ENCODE results near the gene ERFE. TPM values are rescaled to one million over a fixed set of nuclear protein-coding genes. Genes with fewer than 3 reads are reported as not detected.

Gene ERFE
- total and polyA plus RNA-seq, 5 donors, result 0.16 to 0.81 (median 0.52) TPM; not detected in 1

DNA sequence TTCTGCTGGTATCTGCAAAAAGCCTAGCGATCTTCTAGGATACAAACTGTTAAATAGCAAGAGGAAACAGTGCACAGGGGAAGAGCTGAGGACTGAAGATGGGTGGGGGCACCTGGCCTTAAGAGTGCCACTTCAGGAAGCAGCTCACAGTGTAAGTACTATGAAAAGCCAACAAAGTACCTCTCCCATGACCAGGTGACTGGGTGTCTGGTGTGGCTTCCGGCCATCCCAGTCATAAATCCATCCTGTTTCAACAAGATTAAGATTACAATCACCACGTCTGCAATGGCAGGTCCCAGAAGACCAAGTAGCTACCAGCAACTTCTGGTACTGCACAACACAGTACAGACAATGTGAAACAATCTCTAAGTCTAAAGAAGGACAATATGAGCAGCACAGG, 15.9 kb downstream of the ERFE start:
- no peaks in the 10 kb centered on the region for H3K27me3 ChIP-seq (ENCODE audit: control insufficient read depth, insufficient read depth)
- ATAC-seq, result peak in 1 of 2 donors; percentile 9
- intact Hi-C loops (cut with DNase I), result no loop called here
- no peaks in the 10 kb centered on the region for H3K9me3 ChIP-seq (ENCODE audit: control insufficient read depth, low read length)
- no peak overlapping the region for H3K27ac ChIP-seq (ENCODE audit: low read length)
- H3K4me3 ChIP-seq (ENCODE audit: low read length), result no peak overlapping the region
- no peak for DNase-seq
- 88% methylated on average over 3 of the region's 3 CpGs for WGBS
- no peaks in the 10 kb centered on the region for H3K4me1 ChIP-seq (ENCODE audit: control insufficient read depth, insufficient read depth, low read length)

DNA sequence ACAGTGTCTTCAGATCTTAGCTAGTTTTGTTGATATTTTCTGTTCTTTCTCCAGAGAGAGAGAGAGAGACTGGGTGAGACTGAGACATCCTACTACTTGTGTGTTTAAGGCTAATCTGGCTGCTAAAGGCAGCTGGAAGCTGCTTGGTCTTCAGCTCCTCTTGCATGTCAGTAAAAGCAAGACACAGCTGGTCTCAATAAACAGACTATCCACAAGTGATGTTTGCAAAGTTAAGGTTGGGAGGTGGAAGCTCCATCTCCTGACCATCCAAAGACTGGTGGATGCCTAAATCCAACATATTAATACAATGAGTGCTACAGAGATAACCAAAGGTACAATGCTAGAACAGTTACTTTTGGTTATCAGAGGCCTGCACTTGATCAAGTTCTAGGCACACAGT, 17.8 kb downstream of the ERFE start:
- intact Hi-C loops (cut with DNase I), result no loop called here
- Histone ChIP-seq H3K27ac (ENCODE audit: low read length) (no peak overlapping the region), H3K9me3 (ENCODE audit: control insufficient read depth, low read length) (no peaks in the 10 kb centered on the region), H3K4me1 (ENCODE audit: control insufficient read depth, insufficient read depth, low read length) (no peaks in the 10 kb centered on the region), H3K4me3 (ENCODE audit: low read length) (no peak overlapping the region), H3K27me3 (ENCODE audit: control insufficient read depth, insufficient read depth) (no peaks in the 10 kb centered on the region)
- DNase-seq (no peak), ATAC-seq (no peak)

DNA sequence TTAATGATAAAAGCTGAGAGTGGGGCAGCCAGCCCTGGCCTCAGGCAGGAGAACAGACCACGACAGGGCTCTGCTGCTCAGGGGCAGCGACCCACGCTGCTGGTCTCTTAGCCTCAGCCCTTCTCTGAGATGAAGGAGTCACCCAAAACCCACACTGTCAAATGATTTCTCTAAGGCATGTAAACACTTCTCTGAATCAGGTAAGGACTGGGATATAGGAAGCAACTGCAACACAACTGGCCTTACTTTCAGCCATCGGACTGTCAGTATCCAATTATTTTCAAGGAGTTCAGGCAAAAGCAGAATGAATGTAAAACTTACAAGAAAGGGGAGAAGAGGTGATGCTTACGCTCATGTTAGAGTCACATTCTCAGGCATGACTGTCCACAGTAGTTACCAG, 21.8 kb downstream of the ERFE start:
- DNase-seq, result no peak
- Histone ChIP-seq H3K9me3 (ENCODE audit: control insufficient read depth, low read length) (no peaks in the 10 kb centered on the region), H3K27me3 (ENCODE audit: control insufficient read depth, insufficient read depth) (no peaks in the 10 kb centered on the region), H3K4me1 (ENCODE audit: control insufficient read depth, insufficient read depth, low read length) (no peaks in the 10 kb centered on the region), H3K4me3 (ENCODE audit: low read length) (no peak overlapping the region), H3K27ac (ENCODE audit: low read length) (no peak overlapping the region)
- WGBS, result 92% methylated on average over 5 of the region's 5 CpGs
- no peak for ATAC-seq
- intact Hi-C loops (cut with DNase I), result no loop called here

DNA sequence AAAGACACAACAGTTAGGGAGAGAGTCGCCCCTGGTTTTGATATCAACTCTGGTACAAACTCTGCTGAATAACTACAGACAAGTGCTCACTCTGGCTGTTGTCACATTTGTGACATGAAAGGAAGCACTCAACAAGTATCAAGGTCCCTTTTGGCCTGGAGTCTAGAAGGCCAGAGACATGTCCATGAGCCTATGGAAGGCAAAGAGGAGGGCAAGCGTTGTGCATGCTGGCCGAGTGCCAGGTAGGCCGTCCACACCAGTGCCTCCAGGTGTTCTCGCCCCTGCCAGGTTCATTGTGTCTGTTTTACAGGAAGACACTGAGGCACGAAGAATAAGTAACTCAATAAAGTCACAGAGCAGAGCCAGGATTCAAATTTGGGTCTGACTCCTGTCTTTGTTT, 23.6 kb downstream of the ERFE start:
- no peak for DNase-seq
- 75% methylated on average over 6 of the region's 6 CpGs for WGBS
- ATAC-seq, result no peak
- Histone ChIP-seq H3K27me3 (ENCODE audit: control insufficient read depth, insufficient read depth) (no peaks in the 10 kb centered on the region), H3K4me3 (ENCODE audit: low read length) (no peak overlapping the region), H3K27ac (ENCODE audit: low read length) (no peak overlapping the region), H3K4me1 (ENCODE audit: control insufficient read depth, insufficient read depth, low read length) (no peaks in the 10 kb centered on the region), H3K9me3 (ENCODE audit: control insufficient read depth, low read length) (no peaks in the 10 kb centered on the region)
- intact Hi-C loops (cut with DNase I), result no loop called here

DNA sequence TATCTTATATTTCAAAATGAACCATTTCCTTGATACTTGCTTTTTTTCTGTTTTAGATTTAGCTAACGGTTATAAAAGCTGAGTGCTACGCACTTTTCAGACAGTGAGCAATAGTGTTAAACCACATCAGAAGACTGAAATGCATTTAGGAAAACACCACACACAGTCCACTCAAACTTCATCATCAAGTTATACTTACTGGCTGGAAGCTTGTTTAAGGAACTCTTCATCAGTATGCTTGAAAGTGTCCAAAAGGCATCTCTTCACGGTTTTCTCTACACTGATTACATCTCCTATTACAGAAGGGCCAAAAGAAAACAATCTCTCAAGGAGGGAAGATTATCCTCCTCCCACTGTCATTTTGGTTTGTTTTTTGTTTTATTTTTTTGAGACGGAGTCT, 25.1 kb downstream of the ERFE start:
- no peaks in the 10 kb centered on the region for H3K27me3 ChIP-seq (ENCODE audit: control insufficient read depth, insufficient read depth)
- H3K27ac ChIP-seq (ENCODE audit: low read length), result no peak overlapping the region
- DNase-seq (no peak), ATAC-seq (no peak)
- H3K9me3 ChIP-seq (ENCODE audit: control insufficient read depth, low read length), result no peaks in the 10 kb centered on the region
- no peaks in the 10 kb centered on the region for H3K4me1 ChIP-seq (ENCODE audit: control insufficient read depth, insufficient read depth, low read length)
- intact Hi-C loops (cut with DNase I), result no loop called here
- H3K4me3 ChIP-seq (ENCODE audit: low read length), result no peak overlapping the region
- 89% methylated on average over 4 of the region's 4 CpGs for WGBS

DNA sequence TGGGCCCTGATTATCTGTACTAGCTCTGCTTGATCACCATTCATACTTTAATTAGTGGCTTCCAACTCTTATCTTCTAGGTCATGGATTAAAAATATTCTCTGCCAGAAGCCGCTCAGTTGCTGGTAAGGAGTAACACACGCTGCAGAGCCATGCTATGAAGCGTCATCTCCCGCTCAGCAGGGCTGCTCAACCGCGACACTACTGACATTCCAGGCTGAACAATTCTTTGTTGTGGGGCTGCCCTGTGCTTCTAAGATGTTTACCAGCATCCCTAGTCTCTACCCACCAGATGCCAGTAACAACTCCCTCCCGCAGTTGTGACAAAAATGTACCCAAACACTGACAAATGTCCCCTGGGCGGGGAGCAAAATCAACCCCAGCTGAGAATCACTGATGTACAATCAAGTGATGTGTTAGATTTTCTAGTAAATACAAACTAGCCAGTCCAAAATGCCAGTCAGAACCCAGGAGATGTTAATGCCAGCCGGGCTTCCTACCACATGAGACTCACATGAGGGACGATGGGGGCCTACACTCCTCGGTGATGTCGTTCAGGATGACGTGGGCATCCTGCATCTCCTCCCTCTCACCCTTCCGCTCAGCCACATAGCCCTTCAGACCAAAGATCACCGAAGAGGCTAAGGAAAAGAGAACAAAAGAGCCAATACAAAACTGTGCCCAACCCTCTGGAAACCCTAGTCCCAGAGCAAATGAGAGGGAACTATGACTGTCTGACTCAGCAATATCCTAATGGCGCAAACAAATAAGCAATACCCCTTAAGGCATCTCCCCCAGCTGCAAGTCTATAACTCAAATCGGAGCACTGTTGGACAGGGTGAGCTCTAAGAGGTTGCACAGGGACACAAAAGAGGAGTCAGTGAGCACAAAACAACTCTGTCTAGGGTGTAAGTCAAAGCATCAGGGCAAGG, 29.1 kb downstream of the ERFE start:
- Histone ChIP-seq H3K27ac (ENCODE audit: low read length) (peak overlapping the region; percentile 9), H3K9me3 (ENCODE audit: control insufficient read depth, low read length) (no peaks in the 10 kb centered on the region), H3K4me1 (ENCODE audit: control insufficient read depth, insufficient read depth, low read length) (no peaks in the 10 kb centered on the region), H3K27me3 (ENCODE audit: control insufficient read depth, insufficient read depth) (no peaks in the 10 kb centered on the region), H3K4me3 (ENCODE audit: low read length) (no peak overlapping the region)
- ATAC-seq, result peak in 1 of 2 donors; percentile 59
- 80% methylated on average over 17 of the region's 17 CpGs for WGBS
- intact Hi-C loops (cut with DNase I), result no loop called here
- DNase-seq, result no peak

DNA sequence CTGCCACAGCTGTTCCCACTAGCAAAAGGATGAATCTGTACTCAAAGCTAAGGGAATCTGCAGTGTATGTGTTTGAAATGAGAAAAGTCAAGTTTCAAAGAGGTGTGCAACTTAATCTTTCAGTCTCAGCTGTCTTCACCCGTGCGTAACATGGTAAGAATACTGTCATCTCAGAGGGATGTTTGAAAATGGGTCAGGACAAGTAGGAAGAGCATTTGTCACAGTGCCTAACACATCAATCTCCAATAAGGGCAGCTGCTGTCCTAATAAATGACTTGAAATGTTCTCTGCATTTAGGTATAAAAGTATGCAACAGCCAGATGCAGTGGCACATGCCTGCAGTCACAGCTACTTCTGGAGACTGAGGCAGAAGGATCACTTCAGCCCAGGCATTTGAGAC, 31.7 kb downstream of the ERFE start:
- no peak for DNase-seq
- no peaks in the 10 kb centered on the region for H3K9me3 ChIP-seq (ENCODE audit: control insufficient read depth, low read length)
- no peak for ATAC-seq
- H3K4me3 ChIP-seq (ENCODE audit: low read length), result no peak overlapping the region
- no peaks in the 10 kb centered on the region for H3K27me3 ChIP-seq (ENCODE audit: control insufficient read depth, insufficient read depth)
- WGBS, result 92% methylated on average over 2 of the region's 2 CpGs
- no peak overlapping the region for H3K27ac ChIP-seq (ENCODE audit: low read length)
- intact Hi-C loops (cut with DNase I), result no loop called here
- H3K4me1 ChIP-seq (ENCODE audit: control insufficient read depth, insufficient read depth, low read length), result no peaks in the 10 kb centered on the region

DNA sequence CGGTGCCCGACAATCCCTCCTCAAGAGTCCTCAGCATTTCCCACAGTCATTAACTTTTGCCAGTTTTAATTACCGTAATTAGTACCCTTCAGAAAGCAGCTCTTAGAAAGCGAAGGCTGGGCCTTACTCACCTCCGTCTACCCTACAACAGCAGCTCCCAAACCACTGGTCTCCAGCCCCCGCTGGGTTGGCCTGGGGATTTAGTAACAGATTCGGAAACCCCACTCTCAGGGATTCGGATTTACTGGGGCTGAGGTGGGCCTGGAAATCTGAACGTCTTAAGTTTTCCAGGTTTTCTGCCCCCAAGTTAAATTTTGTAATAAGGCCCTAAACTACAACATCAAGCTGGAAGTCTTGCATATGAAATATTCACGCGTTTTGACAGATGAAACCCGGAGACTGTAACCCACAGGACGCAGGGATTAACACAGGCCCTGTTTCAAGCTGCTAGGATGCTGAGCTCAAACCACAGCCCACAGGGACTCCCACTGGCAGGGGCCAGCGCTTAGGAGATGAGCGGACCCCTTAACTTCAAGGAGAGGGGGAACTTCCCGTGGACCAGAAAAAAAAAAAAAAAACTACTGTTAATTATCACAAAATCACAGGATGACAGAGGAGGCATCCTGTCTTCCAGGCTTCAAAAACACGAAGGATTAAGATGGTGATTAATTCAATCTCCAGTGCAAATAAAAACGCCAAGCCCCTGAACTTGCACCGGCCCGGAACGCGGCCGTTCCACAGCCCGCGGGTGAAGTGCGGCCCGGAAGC, 43.7 kb downstream of the ERFE start:
- H3K4me1 ChIP-seq (ENCODE audit: control insufficient read depth, insufficient read depth, low read length), result peaks cover 3% of the 10 kb centered on the region
- intact Hi-C loops (cut with DNase I), result no loop called here
- 8% methylated on average over 27 of the region's 27 CpGs for WGBS
- no peak for DNase-seq
- no peaks in the 10 kb centered on the region for H3K27me3 ChIP-seq (ENCODE audit: control insufficient read depth, insufficient read depth)
- ATAC-seq, result no peak
- no peaks in the 10 kb centered on the region for H3K9me3 ChIP-seq (ENCODE audit: control insufficient read depth, low read length)
- peak overlapping the region; percentile 99 for H3K4me3 ChIP-seq (ENCODE audit: low read length)
- H3K27ac ChIP-seq (ENCODE audit: low read length), result peak overlapping the region; percentile 99

DNA sequence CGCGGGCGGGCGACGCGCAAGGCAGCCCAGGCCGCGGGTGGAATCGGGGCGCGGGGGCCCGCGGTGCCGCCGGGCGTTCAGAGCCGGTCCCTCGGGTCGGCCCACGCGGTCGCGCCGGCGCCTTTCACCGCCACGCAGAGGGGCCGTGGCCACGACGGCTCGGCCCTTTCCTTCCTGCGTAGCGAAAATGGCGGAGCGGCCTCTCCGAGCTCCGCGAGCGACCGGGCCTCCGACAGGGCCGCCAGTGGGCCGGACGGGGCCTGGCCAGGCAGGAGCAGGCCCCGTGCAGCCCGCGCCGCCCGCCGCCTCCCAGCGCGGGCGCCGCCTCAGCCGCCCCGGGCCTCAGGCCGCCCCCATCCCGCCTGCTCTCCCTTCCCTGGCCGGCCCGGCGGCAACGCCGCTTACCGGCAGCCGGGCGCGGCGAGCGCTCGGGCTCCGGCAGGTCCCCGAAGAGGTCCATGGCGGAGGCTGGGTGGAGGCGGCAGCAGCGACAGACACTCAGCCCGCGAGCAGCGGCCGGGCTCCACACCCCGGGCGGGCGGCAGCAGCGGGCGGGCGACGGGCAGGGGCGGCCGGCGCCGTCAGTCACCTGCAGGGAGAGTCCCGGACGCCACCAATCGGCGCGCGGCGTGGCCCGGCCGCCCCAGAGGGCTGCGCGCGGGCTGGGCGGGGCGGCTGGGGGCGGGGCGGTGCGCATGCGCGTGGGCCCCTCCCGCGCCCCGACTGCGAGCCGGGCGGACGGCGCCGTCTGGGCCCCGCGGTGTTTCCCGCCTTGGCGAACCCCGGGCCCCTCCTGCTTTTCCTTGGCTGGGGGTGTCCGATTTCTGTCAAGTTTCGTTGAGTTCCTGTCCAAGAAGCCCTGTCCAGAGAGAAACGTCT, 44.6 kb downstream of the ERFE start, which contains the start of gene ILKAP:
ILKAP (minus strand) TSS at position 602 of the 879 bp plus-strand sequence; CDS start at position 460, 142 bp downstream.
- H3K27me3 ChIP-seq (ENCODE audit: control insufficient read depth, insufficient read depth), result no peaks in the 10 kb centered on the region
- peak; percentile 90 to 96 (median 96) for DNase-seq
- intact Hi-C loops (cut with DNase I), result no loop called here
- under 1% methylated on average over 126 of the region's 126 CpGs for WGBS
- H3K4me3 ChIP-seq (ENCODE audit: low read length), result peak within 1 kb of the TSS; percentile 99
- H3K9me3 ChIP-seq (ENCODE audit: control insufficient read depth, low read length), result no peaks in the 10 kb centered on the region
- peak; percentile 97 to 99 for ATAC-seq
- peaks cover 3% of the 10 kb centered on the region for H3K4me1 ChIP-seq (ENCODE audit: control insufficient read depth, insufficient read depth, low read length)
- peak within 1 kb of the TSS; percentile 99 for H3K27ac ChIP-seq (ENCODE audit: low read length)

DNA sequence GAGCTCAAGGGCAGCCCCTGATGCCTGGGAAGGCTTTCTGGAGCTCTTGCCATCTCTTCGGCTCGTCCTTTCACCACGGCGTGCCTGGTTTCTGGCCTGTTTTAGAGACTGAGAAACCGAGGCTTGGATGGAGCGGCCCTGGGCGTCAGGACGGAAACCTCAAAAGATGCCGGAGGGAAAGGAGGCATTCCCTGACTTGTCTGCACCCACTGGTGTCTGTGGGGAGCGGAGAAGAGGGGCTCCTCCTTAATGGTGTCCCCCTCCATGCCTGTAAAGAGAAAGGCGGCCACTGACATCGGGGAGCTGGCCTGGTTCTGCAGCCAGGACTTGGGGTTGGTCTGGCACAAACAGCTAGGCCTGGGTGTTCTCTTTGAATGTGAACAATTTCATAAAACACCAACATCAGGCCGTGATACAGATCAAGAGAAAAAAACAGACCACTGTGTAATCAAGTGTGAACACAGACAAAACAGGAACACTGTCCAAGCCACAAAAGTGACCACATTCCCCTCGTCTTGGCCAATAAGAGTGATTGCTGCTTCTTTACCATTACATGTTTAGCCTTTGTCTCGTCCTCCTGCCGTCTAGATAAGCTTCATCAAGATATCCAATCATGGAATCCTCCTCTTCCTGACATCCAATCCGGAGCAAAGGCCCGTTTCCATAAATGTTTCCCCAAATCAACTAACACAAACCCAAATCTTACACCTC, 45.4 kb downstream of the ERFE start:
- WGBS, result 54% methylated on average over 18 of the region's 18 CpGs
- peaks cover 3% of the 10 kb centered on the region for H3K4me1 ChIP-seq (ENCODE audit: control insufficient read depth, insufficient read depth, low read length)
- DNase-seq (no peak), ATAC-seq (peak in 1 of 2 donors; percentile 14)
- peak overlapping the region; percentile 99 for H3K4me3 ChIP-seq (ENCODE audit: low read length)
- no peaks in the 10 kb centered on the region for H3K27me3 ChIP-seq (ENCODE audit: control insufficient read depth, insufficient read depth)
- H3K9me3 ChIP-seq (ENCODE audit: control insufficient read depth, low read length), result no peaks in the 10 kb centered on the region
- H3K27ac ChIP-seq (ENCODE audit: low read length), result peak overlapping the region; percentile 82
- intact Hi-C loops (cut with DNase I), result no loop called here
